ENCODE measurements around the gene PLCB1.
A peak's percentile ranks its signal among the peaks of the same experiment; 100 is the strongest.

PLCB1 gene

GRCh38 chr20:8129211-8129976, 2.7 kb upstream of the PLCB1 start:
- no peak for DNase-seq

GRCh38 chr20:8130840-8131526, 1.1 kb upstream of the PLCB1 start:
- DNase-seq: no peak

DNA sequence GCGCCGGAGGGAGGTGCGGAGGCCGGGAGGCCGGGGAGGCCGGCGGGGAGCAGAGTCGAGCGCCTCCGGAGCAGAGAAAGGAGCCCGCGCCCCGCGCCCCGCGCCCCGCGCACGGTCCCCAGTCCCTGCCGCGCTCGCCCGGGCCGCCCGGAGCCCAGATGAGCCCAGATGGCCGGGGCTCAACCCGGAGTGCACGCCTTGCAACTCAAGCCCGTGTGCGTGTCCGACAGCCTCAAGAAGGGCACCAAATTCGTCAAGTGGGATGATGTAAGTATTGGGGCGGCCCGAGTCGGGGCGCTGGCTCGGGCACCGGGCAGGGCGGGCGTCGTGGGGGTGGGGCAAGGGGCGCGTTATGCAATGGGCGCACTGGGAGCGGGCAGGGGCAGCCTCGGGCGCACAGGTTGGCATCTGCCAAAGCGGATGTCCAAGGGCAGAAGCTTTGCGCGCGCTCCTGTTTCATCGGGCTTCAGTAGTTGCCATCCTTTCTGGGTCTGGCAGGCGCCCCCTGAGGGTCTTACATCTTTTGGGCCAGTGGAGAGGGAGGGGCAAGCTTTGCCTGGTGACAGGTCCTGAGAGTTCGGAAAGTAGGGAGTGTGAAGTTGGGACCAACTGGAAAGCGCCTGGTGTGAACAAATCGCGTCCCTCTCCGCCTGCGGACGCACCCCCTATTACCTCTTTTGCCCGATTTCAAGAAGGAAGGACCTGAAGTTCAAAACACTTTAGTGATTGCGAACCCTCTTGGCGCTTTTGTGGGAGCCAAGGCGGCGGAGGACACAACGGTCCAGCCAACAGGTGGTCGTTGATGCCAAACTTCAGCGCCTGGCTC, 631 bp downstream of the PLCB1 start:
- DNase-seq: peak; percentile 27 to 42

DNA sequence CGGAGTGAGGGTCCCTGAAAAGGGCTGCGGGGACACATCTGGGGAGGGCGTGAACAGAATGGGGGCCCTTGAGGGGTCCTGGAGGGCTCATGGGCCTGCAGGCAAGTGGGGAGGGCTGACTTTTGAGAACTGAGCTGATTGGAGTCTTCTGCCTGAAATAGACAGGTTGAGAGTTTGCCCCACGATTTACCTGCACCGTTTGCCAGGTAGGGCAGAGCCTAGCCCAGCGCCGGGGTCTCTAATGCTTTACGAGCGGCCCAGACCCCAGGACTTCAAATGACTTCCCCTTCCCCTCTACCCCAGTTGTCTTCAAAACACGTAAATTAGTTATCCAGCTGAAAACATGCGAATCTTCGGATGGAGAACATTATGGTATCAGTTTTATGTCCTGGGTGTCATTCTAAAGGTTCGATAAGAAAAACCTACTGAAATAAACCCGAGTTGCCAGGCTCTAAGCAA, 1.3 kb downstream of the PLCB1 start:
- DNase-seq: no peak

- no peak for DNase-seq
Observed at GRCh38 chr20:8133851-8134451, 1.9 kb downstream of the PLCB1 start.

DNA sequence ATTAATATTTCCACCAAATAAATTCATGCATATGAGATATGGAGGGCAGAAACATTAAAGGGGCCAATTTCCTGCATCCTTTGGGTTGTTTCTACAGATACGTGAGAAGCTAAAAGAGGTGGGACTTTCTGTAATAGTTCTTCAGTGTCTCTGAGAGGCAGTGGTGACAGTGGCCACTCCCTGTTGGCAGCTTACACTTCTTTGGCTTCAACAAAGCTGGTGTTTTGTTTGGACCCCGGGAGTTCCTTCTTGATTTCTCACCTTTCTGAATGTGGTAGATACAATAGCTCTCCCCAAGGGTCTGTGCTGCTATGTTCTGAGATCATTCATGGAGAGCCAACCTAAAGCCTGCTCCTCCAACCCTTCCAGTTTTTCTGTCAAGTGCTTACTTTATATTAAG, 7.8 kb downstream of the PLCB1 start:
- no peak for DNase-seq

DNA sequence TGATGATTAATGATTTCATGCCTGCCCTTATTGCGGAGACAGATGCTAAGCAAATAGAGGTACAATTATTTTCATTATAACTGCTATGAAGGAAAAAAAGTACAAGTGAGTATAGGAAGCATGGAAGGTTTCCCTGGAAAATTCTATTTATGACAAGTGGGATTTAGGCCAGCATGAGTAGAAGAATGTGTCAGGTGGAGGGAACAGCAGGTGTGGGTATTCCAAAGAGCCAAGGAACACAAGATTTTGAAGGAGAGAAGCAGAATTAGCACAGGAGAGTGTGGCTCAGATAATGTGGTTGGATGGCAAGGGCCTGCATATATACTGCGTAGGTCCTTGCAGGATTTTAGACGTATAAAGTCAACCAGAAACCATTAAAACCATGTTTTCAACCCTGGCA, 11.4 kb downstream of the PLCB1 start:
- no peak for DNase-seq

- DNase-seq: peak in 1 of 2 donors; percentile 18
Observed at GRCh38 chr20:8144282-8145245, 12.5 kb downstream of the PLCB1 start.

DNA sequence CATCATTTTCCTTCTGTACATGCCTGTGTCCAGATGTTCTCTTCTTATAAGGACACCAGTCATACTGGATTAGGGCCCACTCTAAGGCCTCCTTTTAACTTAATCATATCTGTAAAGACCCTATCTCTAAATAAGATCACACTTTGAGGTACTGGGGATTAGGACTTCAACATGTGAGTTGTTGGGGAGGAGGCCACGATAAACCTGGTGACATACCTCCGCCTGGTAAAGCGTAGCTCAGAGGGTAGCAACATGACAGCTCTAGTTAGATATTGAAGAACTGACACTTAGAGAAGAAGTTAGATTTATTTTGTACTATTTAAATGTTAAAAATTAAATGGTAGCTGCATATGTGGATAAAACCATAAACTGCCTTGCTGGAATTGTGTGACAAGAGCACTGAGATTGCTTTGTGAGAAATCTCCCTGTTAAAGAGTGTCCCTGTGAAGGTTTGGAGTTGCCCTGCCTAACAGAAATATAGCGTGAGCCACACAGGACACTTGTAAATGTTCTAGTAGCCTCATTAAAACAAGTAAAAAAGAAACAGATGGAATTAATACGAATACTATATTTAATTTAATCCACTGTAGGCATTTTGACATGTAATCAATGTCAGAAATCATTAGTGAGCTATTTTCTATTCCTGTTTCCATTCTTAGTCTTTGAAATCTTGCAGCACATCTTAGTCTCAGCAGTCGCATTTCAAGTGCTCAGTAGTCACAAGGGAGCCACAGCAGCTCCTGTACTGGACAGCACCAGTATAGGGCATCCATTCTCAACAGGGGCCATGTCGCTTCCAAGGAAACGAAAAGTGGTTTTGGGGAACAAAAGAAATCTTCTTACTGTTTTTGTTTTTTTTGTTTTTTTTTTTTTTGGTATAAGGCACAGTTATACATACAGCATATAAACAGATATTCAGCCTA, 13.4 kb downstream of the PLCB1 start:
- DNase-seq: no peak

GRCh38 chr20:8147476-8147875, 15.4 kb downstream of the PLCB1 start:
- DNase-seq: no peak

DNA sequence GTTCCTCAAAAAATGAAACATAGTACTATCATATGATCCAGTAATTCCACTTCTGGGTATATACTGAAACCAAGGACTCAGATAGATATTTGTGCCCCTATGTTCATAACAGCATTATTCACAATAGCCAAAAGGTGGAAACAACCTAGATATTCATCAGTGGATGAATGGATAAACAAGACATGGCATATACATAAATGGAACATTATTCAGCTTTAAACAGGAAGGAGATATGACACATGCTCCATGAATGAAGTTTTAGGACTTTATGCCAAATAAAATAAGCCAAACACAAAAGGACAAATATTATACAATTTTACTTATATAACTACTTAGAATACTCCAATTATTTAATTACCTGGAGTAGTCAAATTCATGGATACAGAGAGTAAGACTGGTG, 16.4 kb downstream of the PLCB1 start:
- DNase-seq: no peak

DNA sequence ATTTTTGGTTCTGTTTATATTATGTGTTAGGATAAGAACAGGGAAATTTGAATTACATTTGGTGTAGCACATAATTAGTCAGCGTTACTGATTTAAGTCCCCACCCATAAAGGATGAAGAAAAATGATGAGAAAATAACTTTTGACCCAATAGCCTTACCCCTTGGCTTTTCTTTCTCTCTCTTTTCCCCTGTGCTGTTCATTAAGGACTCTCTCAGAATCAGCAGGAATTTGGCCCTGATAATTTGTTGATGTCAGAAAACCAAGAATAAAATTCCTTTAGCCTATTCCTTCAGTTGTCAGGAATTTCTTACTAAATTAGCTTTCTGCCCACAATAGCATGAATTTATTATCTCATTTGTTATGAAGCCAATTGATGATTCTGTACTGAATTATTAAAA, 18.5 kb downstream of the PLCB1 start:
- DNase-seq: no peak

DNA sequence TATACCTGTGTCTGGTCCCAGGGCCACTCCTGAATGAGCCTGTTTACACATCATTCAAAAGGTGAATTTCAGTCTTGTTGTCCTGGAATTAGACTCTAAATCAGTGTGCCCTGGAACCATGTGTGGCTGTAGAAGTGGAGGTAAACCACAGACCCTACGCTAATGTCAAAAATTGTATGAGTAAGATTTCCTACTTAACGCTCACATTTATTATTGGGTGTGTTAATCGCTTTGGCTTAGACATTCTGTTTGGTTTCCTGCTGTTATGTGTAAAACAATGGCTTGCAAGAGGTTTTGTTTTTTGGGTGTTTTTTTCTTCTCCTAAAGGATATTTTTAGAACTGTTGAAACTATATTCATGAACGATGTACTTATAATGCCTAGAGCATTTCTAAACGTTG, 19.3 kb downstream of the PLCB1 start:
- no peak for DNase-seq

DNA sequence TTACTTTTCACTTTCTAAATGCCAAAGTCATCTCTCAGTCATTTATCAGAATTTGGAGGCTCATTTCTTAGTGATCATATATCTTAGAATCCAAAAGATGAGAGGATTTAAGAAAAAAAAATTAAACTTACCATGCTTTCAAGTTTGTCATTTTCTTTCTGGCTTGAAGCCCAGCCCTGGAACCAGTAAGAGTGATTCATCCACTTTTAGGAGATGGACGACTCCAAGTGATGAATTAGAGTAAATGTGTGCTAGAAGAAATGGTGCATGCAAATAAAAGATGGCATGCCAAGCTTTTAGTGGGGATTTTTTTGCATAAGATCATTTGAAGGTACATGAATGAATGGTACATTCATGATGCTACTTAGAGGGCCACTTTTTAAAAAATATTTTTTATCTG, 20.1 kb downstream of the PLCB1 start:
- DNase-seq: no peak

- DNase-seq: no peak
Observed at GRCh38 chr20:8152847-8153246, 20.8 kb downstream of the PLCB1 start.

GRCh38 chr20:8153281-8153908, 21.3 kb downstream of the PLCB1 start:
- DNase-seq: peak in 1 of 2 donors; percentile 61

- DNase-seq: no peak
Observed at GRCh38 chr20:8154638-8155037, 22.6 kb downstream of the PLCB1 start.

DNA sequence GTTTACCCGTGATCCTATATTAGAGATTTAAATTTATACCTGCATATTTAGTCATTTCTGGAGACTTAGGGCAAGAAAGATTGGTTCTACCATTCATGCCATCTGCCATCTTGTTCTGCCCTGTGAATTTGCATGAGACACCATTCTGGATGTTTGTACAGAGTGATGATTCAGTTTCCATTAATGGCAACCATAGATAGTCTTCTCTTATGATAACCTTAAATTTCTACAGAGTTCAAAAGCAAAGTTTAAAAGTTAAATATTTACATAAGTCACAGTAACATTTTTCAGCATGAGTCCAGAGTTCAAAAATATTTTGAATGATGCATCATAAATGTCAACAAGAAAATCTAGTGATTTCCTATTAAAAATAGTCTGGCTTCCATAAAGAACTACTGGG, 23.2 kb downstream of the PLCB1 start:
- no peak for DNase-seq

GRCh38 chr20:8155812-8156211, 23.7 kb downstream of the PLCB1 start:
- DNase-seq: no peak

Data from CD4-positive, alpha-beta T cell treated with Interferon alpha-2 for 1 hour (primary cell).